ENCODE results near the gene PLAC8L1. TPM values are rescaled to one million over a fixed set of nuclear protein-coding genes. Genes with fewer than 3 reads are reported as not detected.

Gene PLAC8L1
- total RNA-seq, 1 donor from 2014 or later: 2.4 TPM

DNA sequence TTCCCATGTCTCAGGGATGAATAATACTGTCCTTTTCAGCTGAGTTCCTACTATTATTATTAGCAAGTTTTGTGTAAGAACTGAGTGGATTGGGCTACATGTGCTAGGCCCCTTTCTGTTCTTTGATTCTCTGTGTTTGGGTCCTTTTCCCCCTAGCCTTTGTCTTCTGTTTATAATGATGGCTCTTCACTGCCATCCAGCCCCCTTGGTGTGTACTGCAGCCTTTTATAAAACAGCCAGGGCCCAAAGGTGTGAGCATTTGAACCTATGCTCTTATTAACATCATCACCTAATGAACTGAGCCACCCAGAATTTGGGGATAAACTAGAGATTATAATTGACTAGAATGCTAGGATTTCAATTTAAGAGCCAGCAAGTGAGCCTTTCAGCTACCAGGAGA is 52.6 kb downstream of the PLAC8L1 start:
- Mint-ChIP-seq H3K4me1 (ENCODE audit: unreplicated experiment) (peaks cover 11% of the 10 kb centered on the region), H3K36me3 (peaks cover 5% of the 10 kb centered on the region), H3K27me3 (no peaks in the 10 kb centered on the region), H3K27ac (no peak overlapping the region), H3K9me3 (no peaks in the 10 kb centered on the region), H3K4me3 (no peak overlapping the region)
- DNase-seq (ENCODE audit: extremely low spot score, unreplicated experiment): no peak
- TF ChIP-seq CTCF (conservative IDR thresholded peaks at IDR 0.05): peak; percentile 59

- H3K4me3 Mint-ChIP-seq: no peak overlapping the region
- H3K36me3 Mint-ChIP-seq: peaks cover 5% of the 10 kb centered on the region
- no peak for DNase-seq (ENCODE audit: extremely low spot score, unreplicated experiment)
- no peaks in the 10 kb centered on the region for H3K27me3 Mint-ChIP-seq
- peaks cover 11% of the 10 kb centered on the region for H3K4me1 Mint-ChIP-seq (ENCODE audit: unreplicated experiment)
- no peaks in the 10 kb centered on the region for H3K9me3 Mint-ChIP-seq
- TF ChIP-seq CTCF (conservative IDR thresholded peaks at IDR 0.05): no peak
- H3K27ac Mint-ChIP-seq: no peak overlapping the region
Measured at GRCh38 chr5:146051678-146052077, 53.7 kb downstream of the PLAC8L1 start.

- Mint-ChIP-seq H3K36me3 (peaks cover 5% of the 10 kb centered on the region), H3K4me1 (ENCODE audit: unreplicated experiment) (peaks cover 11% of the 10 kb centered on the region), H3K27me3 (no peaks in the 10 kb centered on the region), H3K9me3 (no peaks in the 10 kb centered on the region), H3K27ac (peak overlapping the region; percentile 65), H3K4me3 (no peak overlapping the region)
- TF ChIP-seq CTCF (conservative IDR thresholded peaks at IDR 0.05): no peak
- DNase-seq (ENCODE audit: extremely low spot score, unreplicated experiment): no peak
Measured at GRCh38 chr5:146050086-146050485, 55.3 kb downstream of the PLAC8L1 start.

DNA sequence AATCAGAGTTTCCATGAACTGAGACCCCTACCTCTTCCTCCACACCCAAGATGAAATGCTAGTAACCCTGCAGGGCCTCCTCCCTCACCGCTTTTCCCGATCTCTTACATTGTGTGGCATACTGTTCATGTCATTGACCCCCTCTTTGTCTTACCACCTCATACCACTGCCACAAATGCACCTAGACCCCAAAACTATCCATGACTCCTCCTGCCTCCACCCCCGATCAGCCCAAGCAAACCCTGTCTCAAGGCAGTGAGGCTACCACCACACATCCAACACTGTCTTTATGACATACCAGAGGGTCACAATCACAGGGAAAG is 55.7 kb downstream of the PLAC8L1 start:
- H3K9me3 Mint-ChIP-seq: no peaks in the 10 kb centered on the region
- no peak for DNase-seq (ENCODE audit: extremely low spot score, unreplicated experiment)
- no peak overlapping the region for H3K4me3 Mint-ChIP-seq
- H3K27ac Mint-ChIP-seq: peak overlapping the region; percentile 65
- peak; percentile 30 for TF ChIP-seq CTCF (conservative IDR thresholded peaks at IDR 0.05)
- H3K27me3 Mint-ChIP-seq: no peaks in the 10 kb centered on the region
- H3K36me3 Mint-ChIP-seq: peaks cover 5% of the 10 kb centered on the region
- H3K4me1 Mint-ChIP-seq (ENCODE audit: unreplicated experiment): peaks cover 11% of the 10 kb centered on the region

DNA sequence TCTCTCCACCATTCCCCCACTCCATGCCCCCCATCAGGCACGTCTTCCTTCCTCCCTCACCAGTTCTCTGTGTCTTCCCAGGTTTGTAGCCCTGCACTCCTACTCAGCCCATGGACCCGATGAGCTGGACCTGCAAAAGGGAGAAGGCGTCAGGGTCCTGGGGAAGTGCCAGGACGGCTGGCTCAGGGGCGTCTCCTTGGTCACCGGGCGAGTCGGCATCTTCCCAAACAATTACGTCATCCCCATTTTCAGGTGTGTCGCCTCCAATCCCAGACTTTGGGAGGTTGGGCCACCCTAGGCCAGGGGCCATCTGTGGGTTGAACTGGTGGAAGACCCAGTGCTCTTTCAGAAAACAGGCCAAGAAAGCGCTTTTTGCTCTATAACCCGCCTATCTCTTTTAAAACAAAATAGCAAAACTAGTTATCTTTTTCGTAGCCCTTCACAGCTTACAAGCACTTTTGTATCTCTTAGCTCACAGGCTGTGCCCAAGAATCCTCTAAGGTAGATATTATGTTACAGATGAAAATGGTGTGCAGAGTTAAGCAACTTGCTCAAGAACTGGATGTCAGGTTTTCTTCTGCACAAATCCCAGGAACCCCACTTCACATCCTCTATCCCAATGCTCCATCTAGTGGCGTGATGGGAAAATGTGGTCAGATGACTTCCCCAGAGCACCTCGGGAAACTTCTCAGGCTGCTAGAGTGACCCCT is 56.2 kb downstream of the PLAC8L1 start:
- Mint-ChIP-seq H3K27me3 (no peaks in the 10 kb centered on the region), H3K4me1 (ENCODE audit: unreplicated experiment) (peaks cover 11% of the 10 kb centered on the region), H3K36me3 (peaks cover 5% of the 10 kb centered on the region), H3K9me3 (no peaks in the 10 kb centered on the region), H3K4me3 (no peak overlapping the region), H3K27ac (peak overlapping the region; percentile 65)
- DNase-seq (ENCODE audit: extremely low spot score, unreplicated experiment): no peak
- TF ChIP-seq CTCF (conservative IDR thresholded peaks at IDR 0.05): peak; percentile 83

All from type B pancreatic cell (in vitro differentiated cells).